ENCODE data around the gene P2RX5. TPM values are rescaled to one million over a fixed set of nuclear protein-coding genes. Genes with fewer than 3 reads are reported as not detected.

The P2RX5 gene
- total and polyA plus RNA-seq, 4 donors, result 6.0 to 16.8 (median 10.4) TPM

DNA sequence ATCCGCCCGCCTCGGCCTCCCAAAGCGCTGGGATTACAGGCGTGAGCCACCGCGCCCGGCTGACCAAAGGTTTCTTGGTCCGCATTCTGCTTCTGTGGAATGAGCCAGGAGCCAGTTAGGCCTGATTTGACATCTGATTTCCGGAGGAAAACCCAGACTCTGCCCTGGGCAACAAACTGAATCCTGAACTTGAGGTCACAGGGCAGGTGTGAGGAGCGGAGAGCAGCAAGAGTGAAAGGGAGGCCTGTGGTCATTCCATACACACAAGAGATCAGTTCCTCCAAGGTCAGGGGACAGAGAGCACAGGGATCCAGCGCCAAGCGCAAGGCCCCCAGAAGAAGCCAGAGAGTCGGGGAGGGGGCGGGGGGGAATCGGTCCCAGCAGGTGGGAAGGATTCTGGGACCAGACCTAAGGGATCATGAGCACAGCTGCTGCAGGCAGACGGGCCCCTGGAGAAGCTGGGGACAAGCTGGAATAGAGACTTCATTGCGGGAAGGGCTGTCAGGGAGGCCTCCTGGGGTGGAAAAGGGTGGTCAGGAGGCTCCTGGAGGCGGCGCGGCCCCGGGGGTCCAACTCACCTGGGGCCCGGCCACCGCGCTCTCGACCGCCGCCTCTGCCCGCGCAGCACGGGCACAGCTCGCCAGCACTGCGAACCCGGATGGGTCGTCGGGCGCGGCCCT, 60.3 kb downstream of the P2RX5 start:
- WGBS (ENCODE audit: insufficient coverage), result 13% methylated on average over 34 of the region's 38 CpGs
- Histone ChIP-seq H3K9me3 (ENCODE audit: control insufficient read depth, insufficient read depth, low read length) (no peaks in the 10 kb centered on the region), H3K4me3 (ENCODE audit: low read depth, low read length) (peak overlapping the region; percentile 86), H3K36me3 (ENCODE audit: control insufficient read depth, insufficient read depth, low read length) (peaks cover 28% of the 10 kb centered on the region), H3K27me3 (ENCODE audit: control insufficient read depth, insufficient read depth, low read length) (no peaks in the 10 kb centered on the region), H3K4me1 (ENCODE audit: control insufficient read depth, insufficient read depth, low read length) (peaks cover 22% of the 10 kb centered on the region), H3K27ac (ENCODE audit: low read depth, low read length) (peak overlapping the region; percentile 40)
- no peak for DNase-seq (ENCODE audit: low read depth in 4 of 6, low spot score in 6 of 6)

DNA sequence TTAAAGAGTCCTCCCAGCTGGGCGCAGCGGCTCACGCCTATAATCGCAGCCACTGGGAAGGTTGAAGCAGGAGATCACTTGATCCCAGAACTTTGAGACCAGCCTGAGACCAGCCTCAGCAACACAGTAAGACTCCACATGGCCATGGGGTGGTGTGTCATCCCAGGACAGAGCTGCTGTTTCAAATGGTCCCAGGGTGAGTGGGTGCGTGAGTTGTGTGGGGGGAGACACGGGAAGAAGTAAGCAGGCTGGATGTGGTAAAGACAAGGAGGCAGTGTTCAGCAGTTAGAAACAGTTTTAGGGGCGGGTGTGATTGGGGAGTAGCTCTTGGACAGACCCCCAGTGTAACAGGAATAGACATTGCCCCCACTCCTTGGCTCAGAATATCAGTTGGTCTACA, 63.7 kb downstream of the P2RX5 start:
- H3K36me3 ChIP-seq (ENCODE audit: control insufficient read depth, insufficient read depth, low read length), result peaks cover 49% of the 10 kb centered on the region
- no peak overlapping the region for H3K27ac ChIP-seq (ENCODE audit: low read depth, low read length)
- no peak overlapping the region for H3K4me3 ChIP-seq (ENCODE audit: low read depth, low read length)
- WGBS (ENCODE audit: insufficient coverage), result 99% methylated on average over 7 of the region's 7 CpGs
- DNase-seq (ENCODE audit: low read depth in 4 of 6, low spot score in 6 of 6), result no peak
- H3K9me3 ChIP-seq (ENCODE audit: control insufficient read depth, insufficient read depth, low read length), result no peaks in the 10 kb centered on the region
- H3K27me3 ChIP-seq (ENCODE audit: control insufficient read depth, insufficient read depth, low read length), result no peaks in the 10 kb centered on the region
- peaks cover 16% of the 10 kb centered on the region for H3K4me1 ChIP-seq (ENCODE audit: control insufficient read depth, insufficient read depth, low read length)

DNA sequence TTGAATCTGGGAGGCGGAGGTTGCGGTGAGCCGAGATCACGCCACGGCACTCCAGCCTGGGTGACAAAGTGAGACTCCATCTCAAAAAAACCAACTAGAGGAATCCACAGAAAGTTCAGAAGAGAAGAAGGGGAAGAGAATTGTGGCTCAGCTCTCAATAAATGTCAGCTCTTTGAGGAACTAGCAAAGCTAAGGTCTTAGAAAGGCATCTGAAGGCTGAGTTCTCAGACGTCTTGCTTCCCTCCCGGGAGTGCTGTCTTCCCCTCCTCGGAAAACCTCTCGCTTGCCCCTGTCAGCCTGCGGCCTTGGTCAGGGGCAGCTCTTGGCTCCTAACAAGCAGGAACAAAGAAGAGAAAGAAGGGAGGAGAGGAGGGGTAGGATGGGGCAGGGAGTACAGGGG, 65.2 kb downstream of the P2RX5 start:
- H3K9me3 ChIP-seq (ENCODE audit: control insufficient read depth, insufficient read depth, low read length), result no peaks in the 10 kb centered on the region
- H3K27me3 ChIP-seq (ENCODE audit: control insufficient read depth, insufficient read depth, low read length), result no peaks in the 10 kb centered on the region
- H3K4me3 ChIP-seq (ENCODE audit: low read depth, low read length), result no peak overlapping the region
- peaks cover 11% of the 10 kb centered on the region for H3K4me1 ChIP-seq (ENCODE audit: control insufficient read depth, insufficient read depth, low read length)
- peaks cover 58% of the 10 kb centered on the region for H3K36me3 ChIP-seq (ENCODE audit: control insufficient read depth, insufficient read depth, low read length)
- H3K27ac ChIP-seq (ENCODE audit: low read depth, low read length), result no peak overlapping the region
- no peak for DNase-seq (ENCODE audit: low read depth in 4 of 6, low spot score in 6 of 6)
- 92% methylated on average over 6 of the region's 10 CpGs for WGBS (ENCODE audit: insufficient coverage)

DNA sequence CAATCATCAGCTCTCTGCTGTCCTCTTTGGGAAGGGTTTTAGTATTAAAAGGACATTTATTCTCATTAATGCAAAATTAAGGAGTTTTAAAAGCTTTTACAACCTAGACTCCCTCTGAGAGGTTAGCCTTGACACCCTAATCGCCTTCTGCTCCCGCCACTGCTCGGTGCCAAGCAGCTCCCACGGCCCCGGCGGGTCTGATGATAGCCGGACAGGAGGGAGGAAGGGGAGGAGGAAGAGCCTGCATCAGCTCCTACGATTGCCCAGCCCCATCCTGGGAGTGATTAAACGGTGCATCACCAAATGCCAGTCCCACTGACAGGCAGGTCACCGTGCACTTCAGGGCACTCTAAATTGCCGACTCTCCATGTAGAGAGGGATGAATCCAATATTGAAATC, 68.2 kb downstream of the P2RX5 start:
- Histone ChIP-seq H3K27me3 (ENCODE audit: control insufficient read depth, insufficient read depth, low read length) (no peaks in the 10 kb centered on the region), H3K36me3 (ENCODE audit: control insufficient read depth, insufficient read depth, low read length) (peaks cover 81% of the 10 kb centered on the region), H3K9me3 (ENCODE audit: control insufficient read depth, insufficient read depth, low read length) (no peaks in the 10 kb centered on the region), H3K4me3 (ENCODE audit: low read depth, low read length) (no peak overlapping the region), H3K4me1 (ENCODE audit: control insufficient read depth, insufficient read depth, low read length) (no peaks in the 10 kb centered on the region), H3K27ac (ENCODE audit: low read depth, low read length) (no peak overlapping the region)
- WGBS (ENCODE audit: insufficient coverage), result 89% methylated on average over 5 of the region's 11 CpGs
- no peak for DNase-seq (ENCODE audit: low read depth in 4 of 6, low spot score in 6 of 6)

DNA sequence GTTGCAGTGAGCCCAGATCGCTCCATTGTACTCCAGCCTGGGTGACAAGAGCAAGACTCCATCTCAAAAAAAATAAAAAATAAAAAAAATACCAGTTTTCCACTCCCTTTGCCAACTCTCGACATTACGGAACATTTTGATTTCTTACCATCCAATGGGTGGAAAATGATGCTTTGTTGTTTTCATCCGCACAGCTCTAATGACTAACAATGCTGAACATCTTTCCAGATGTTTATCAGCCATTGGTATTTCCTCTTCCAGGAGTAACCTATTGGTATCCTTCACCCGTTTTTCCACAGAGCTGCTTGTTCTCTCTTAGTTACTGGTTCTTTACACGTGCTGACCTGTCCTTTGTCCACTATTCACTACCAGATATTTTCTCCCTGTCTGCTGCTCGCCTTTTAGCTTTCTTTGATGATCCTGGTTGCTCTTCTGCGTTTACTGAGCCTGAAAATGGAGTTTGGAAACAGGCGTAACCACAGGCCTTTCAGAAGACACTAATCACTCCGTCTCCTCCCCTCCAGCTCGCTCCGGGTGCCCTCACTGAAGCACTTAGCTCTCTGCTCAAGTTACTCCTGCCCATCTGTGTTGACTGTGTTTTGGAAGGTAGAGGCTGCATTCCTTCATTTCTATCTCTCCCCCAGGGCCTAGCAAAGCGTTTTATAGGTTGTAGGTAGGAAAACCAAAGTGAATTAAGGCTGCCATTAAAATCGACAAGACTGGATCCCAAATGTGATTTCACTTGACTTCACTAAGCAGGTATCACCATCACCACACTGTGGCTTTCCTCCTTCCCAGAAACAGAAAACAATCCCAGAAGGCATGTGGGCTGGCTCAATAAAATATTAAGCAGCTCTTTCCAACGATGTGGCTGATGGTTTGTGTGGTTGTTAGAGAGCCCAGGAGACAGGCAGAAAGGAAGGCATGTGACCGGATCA, 68.9 kb downstream of the P2RX5 start:
- Histone ChIP-seq H3K4me3 (ENCODE audit: low read depth, low read length) (no peak overlapping the region), H3K27ac (ENCODE audit: low read depth, low read length) (no peak overlapping the region), H3K36me3 (ENCODE audit: control insufficient read depth, insufficient read depth, low read length) (peaks cover 83% of the 10 kb centered on the region), H3K9me3 (ENCODE audit: control insufficient read depth, insufficient read depth, low read length) (no peaks in the 10 kb centered on the region), H3K27me3 (ENCODE audit: control insufficient read depth, insufficient read depth, low read length) (no peaks in the 10 kb centered on the region), H3K4me1 (ENCODE audit: control insufficient read depth, insufficient read depth, low read length) (no peaks in the 10 kb centered on the region)
- peak in 2 of 6 donors; percentile 19 to 74 for DNase-seq (ENCODE audit: low read depth in 4 of 6, low spot score in 6 of 6)
- 77% methylated on average over 10 of the region's 16 CpGs for WGBS (ENCODE audit: insufficient coverage)

Other genes with a start within 250 kb of the P2RX5 start
- gene SPATA22, start 224.3 kb downstream of the P2RX5 start, total RNA-seq, result 1 to 10 TPM in 1 of 2 donors, under 1 TPM in 1; 0.44 to 1.2 TPM
- gene SPATA22, start 224.3 kb downstream of the P2RX5 start, polyA plus RNA-seq (ENCODE audit: insufficient read length in 2 of 2), result under 1 TPM; 0.63 to 0.99 TPM
- 10 to 100 TPM; 18.2 to 27.2 TPM for gene ASPA, start 220.2 kb downstream of the P2RX5 start, total RNA-seq
- 1 to 10 TPM; 1.9 to 6.9 TPM for gene ASPA, start 220.2 kb downstream of the P2RX5 start, polyA plus RNA-seq (ENCODE audit: insufficient read length in 2 of 2)
- gene TRPV3, start 138.3 kb downstream of the P2RX5 start, total RNA-seq, result 1 to 10 TPM; 2.2 to 5.4 TPM
- gene TRPV3, start 138.3 kb downstream of the P2RX5 start, polyA plus RNA-seq (ENCODE audit: insufficient read length in 2 of 2), result 1 to 10 TPM; 2.8 to 4.7 TPM
- gene TRPV1, start 86.7 kb downstream of the P2RX5 start, total RNA-seq, result 10 to 100 TPM in 1 of 2 donors, 1 to 10 TPM in 1; 6.0 to 29.3 TPM
- gene TRPV1, start 86.7 kb downstream of the P2RX5 start, polyA plus RNA-seq (ENCODE audit: insufficient read length in 2 of 2), result 10 to 100 TPM in 1 of 2 donors, 1 to 10 TPM in 1; 7.9 to 12.6 TPM
- 10 to 100 TPM in 1 of 2 donors, 1 to 10 TPM in 1; 9.6 to 16.2 TPM for gene SHPK, start 59.9 kb downstream of the P2RX5 start, total RNA-seq
- gene SHPK, start 59.9 kb downstream of the P2RX5 start, polyA plus RNA-seq (ENCODE audit: insufficient read length in 2 of 2), result 10 to 100 TPM; 13.1 to 14.9 TPM
- 10 to 100 TPM; 13.6 to 15.2 TPM for gene CTNS, start 59.4 kb downstream of the P2RX5 start, total RNA-seq
- gene CTNS, start 59.4 kb downstream of the P2RX5 start, polyA plus RNA-seq (ENCODE audit: insufficient read length in 2 of 2), result 10 to 100 TPM; 16.6 to 17.8 TPM
- gene TAX1BP3, start 27.6 kb downstream of the P2RX5 start, total RNA-seq, result 100 to 1,000 TPM in 1 of 2 donors, 10 to 100 TPM in 1; 26.4 to 116 TPM
- gene TAX1BP3, start 27.6 kb downstream of the P2RX5 start, polyA plus RNA-seq (ENCODE audit: insufficient read length in 2 of 2), result 10 to 100 TPM; 44.9 to 52.6 TPM
- 10 to 100 TPM; 11.0 to 18.7 TPM for gene EMC6, start 27.3 kb downstream of the P2RX5 start, total RNA-seq
- 10 to 100 TPM; 43.7 to 48.1 TPM for gene EMC6, start 27.3 kb downstream of the P2RX5 start, polyA plus RNA-seq (ENCODE audit: insufficient read length in 2 of 2)
- gene HASPIN, start 27.7 kb upstream of the P2RX5 start, total RNA-seq, result 1 to 10 TPM; 1.3 to 2.5 TPM
- gene HASPIN, start 27.7 kb upstream of the P2RX5 start, polyA plus RNA-seq (ENCODE audit: insufficient read length in 2 of 2), result 1 to 10 TPM; 1.6 to 1.9 TPM
- gene ITGAE, start 105.0 kb upstream of the P2RX5 start, total RNA-seq, result 10 to 100 TPM; 26.5 to 34.4 TPM
- 10 to 100 TPM; 49.7 to 51.2 TPM for gene ITGAE, start 105.0 kb upstream of the P2RX5 start, polyA plus RNA-seq (ENCODE audit: insufficient read length in 2 of 2)
- gene NCBP3, start 150.1 kb upstream of the P2RX5 start, total RNA-seq, result 10 to 100 TPM; 23.8 to 38.5 TPM
- gene NCBP3, start 150.1 kb upstream of the P2RX5 start, polyA plus RNA-seq (ENCODE audit: insufficient read length in 2 of 2), result 10 to 100 TPM; 49.9 to 63.2 TPM
- 10 to 100 TPM in 1 of 2 donors, 1 to 10 TPM in 1; 5.2 to 10.1 TPM for gene CAMKK1, start 196.9 kb upstream of the P2RX5 start, total RNA-seq
- 10 to 100 TPM; 16.8 to 22.5 TPM for gene CAMKK1, start 196.9 kb upstream of the P2RX5 start, polyA plus RNA-seq (ENCODE audit: insufficient read length in 2 of 2)
- 1 to 10 TPM in 1 of 2 donors, under 1 TPM in 1; 0.55 to 1.9 TPM for gene P2RX1, start 220.3 kb upstream of the P2RX5 start, total RNA-seq
- under 1 TPM; 0.17 to 0.36 TPM for gene P2RX1, start 220.3 kb upstream of the P2RX5 start, polyA plus RNA-seq (ENCODE audit: insufficient read length in 2 of 2)